Trophoblast cell (in vitro differentiated cells and primary cell): ENCODE measurements around the gene PABPC3.
A peak's percentile ranks its signal among the peaks of the same experiment; 100 is the strongest.

Experiments
- DNase-seq, 2 donors: peaks; one replicate each; pipeline ENCODE4 v3.0.0-alpha.2; 2016
- H2AFZ ChIP-seq: 2 replicates; pipeline ENCODE4 v1.6.1; 2013; ENCODE audit warnings: low read length, moderate library complexity, mild to moderate bottlenecking; ENCODE audit not compliant: insufficient read depth, poor library complexity
- H2AK5ac ChIP-seq: 2 replicates; pipeline ENCODE4 v1.6.1; 2013; ENCODE audit warnings: mild to moderate bottlenecking, low read length
- H2BK120ac ChIP-seq: 2 replicates; pipeline ENCODE4 v1.6.1; 2013; ENCODE audit warnings: low read length, mild to moderate bottlenecking, moderate library complexity; ENCODE audit not compliant: insufficient read depth, poor library complexity
- H2BK12ac ChIP-seq: 2 replicates; pipeline ENCODE4 v1.6.1; 2013; ENCODE audit warnings: mild to moderate bottlenecking, low read length, moderate library complexity
- H2BK5ac ChIP-seq: 2 replicates; pipeline ENCODE4 v1.6.1; 2013; ENCODE audit warnings: low read length, low read depth, moderate library complexity, mild to moderate bottlenecking; ENCODE audit not compliant: poor library complexity
- H3K14ac ChIP-seq: 2 replicates; pipeline ENCODE4 v1.6.1; 2013; ENCODE audit warnings: mild to moderate bottlenecking, low read length
- H3K18ac ChIP-seq: 2 replicates; pipeline ENCODE4 v1.6.1; 2013; ENCODE audit warnings: mild to moderate bottlenecking, low read length
- H3K23ac ChIP-seq: 2 replicates; pipeline ENCODE4 v1.6.1; 2013; ENCODE audit warnings: low read length
- H3K27ac ChIP-seq: 2 replicates; pipeline ENCODE4 v1.5.1; 2013; ENCODE audit warnings: low read depth, mild to moderate bottlenecking, inconsistent platforms, low read length, moderate library complexity
- H3K27me3 ChIP-seq: 2 replicates; pipeline ENCODE4 v1.6.1; 2013; ENCODE audit warnings: inconsistent platforms, mild to moderate bottlenecking, low read length, moderate library complexity; ENCODE audit not compliant: insufficient read depth
- H3K36me3 ChIP-seq, 2 experiments: 1 replicate in 1 of 2; 2 replicates in 1 of 2; pipeline ENCODE4 v1.6.1; 2013; ENCODE audit warnings: low read length in 2 of 2, mild to moderate bottlenecking in 2 of 2, moderate library complexity in 1 of 2; ENCODE audit not compliant: insufficient read depth in 2 of 2, control insufficient read depth in 1 of 2
- H3K4ac ChIP-seq: 2 replicates; pipeline ENCODE4 v1.6.1; 2013; ENCODE audit warnings: low read depth, mild to moderate bottlenecking, low read length, moderate library complexity
- H3K4me1 ChIP-seq, 2 experiments: 1 replicate in 1 of 2; 2 replicates in 1 of 2; pipeline ENCODE4 v1.6.1; 2013; ENCODE audit warnings: low read length in 2 of 2, mild to moderate bottlenecking in 2 of 2, moderate library complexity in 1 of 2; ENCODE audit not compliant: insufficient read depth in 2 of 2, control insufficient read depth in 1 of 2
- H3K4me2 ChIP-seq: 2 replicates; pipeline ENCODE4 v1.6.1; 2013; ENCODE audit warnings: inconsistent platforms, mild to moderate bottlenecking, low read length, moderate library complexity
- H3K4me3 ChIP-seq: 2 replicates; pipeline ENCODE4 v1.5.1; 2013; ENCODE audit warnings: mild to moderate bottlenecking, low read depth, low read length, inconsistent platforms
- H3K79me1 ChIP-seq: one replicate; pipeline ENCODE4 v1.6.1; 2013; ENCODE audit warnings: low read length
- H3K79me2 ChIP-seq: 2 replicates; pipeline ENCODE4 v1.6.1; 2013; ENCODE audit warnings: low read length, mild to moderate bottlenecking; ENCODE audit not compliant: control insufficient read depth, insufficient read depth, poor library complexity
- H3K9ac ChIP-seq: 2 replicates; pipeline ENCODE4 v1.6.1; 2013; ENCODE audit warnings: mild to moderate bottlenecking, low read length
- H3K9me3 ChIP-seq: 2 replicates; pipeline ENCODE4 v1.6.1; 2013; ENCODE audit warnings: low read depth, mild to moderate bottlenecking, control low read depth, inconsistent platforms, low read length; ENCODE audit not compliant: insufficient read depth
- H4K12ac ChIP-seq: 2 replicates; pipeline ENCODE4 v1.6.1; 2013; ENCODE audit warnings: low read depth, mild to moderate bottlenecking, low read length, moderate library complexity
- H4K8ac ChIP-seq: 2 replicates; pipeline ENCODE4 v1.6.1; 2013; ENCODE audit warnings: low read depth, mild to moderate bottlenecking, low read length, moderate library complexity
- H4K91ac ChIP-seq: one replicate; pipeline ENCODE4 v1.6.1; 2013; ENCODE audit warnings: low read depth, mild to moderate bottlenecking, low read length, moderate library complexity
- WGBS: extraction: QIAGEN DNeasy Blood & Tissue Kit; methylation state at CpG from one replicate; pipeline ENCODE4 v1.1.7; 2013; ENCODE audit warnings: missing lambda C conversion rate; ENCODE audit not compliant: insufficient read length, insufficient coverage; ENCODE audit errors: extremely low coverage; 5-methylcytosine and 5-hydroxymethylcytosine counted together

PABPC3 gene

DNA sequence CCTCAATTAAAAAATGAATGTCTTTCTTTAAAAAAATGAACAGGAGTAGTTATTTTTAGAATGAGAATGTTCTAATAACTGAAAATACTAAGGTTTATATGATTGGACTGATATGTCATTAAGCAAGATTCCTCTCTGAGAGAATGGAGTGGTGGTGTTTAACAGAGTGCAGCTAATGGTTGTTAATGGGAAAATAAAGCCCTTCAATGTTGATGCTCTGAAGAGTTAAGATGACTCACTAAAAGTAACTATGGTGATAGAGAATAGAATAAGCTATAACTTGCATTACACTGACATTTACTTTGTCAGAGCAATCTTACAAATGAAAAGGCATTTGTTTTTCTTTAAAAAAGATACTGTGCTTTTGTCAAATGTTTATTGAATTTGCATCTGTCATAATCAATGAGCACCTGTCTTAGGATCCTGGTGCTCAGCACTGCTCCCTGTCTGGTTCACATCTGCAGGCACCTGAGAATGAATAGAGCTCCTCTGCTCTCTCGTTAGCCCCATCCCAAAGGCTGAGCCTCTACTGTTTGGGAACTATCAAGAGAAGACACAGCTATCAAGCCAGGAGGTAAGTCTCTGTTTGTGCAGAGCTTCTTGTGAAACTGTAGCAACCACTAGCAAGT is 15.1 kb downstream of the PABPC3 start:
- Histone ChIP-seq H3K27ac (no peak overlapping the region), H3K27me3 (no peaks in the 10 kb centered on the region), H4K91ac (no peak overlapping the region), H2BK5ac (no peak overlapping the region), H3K79me2 (no peaks in the 10 kb centered on the region), H3K79me1 (peaks cover 2% of the 10 kb centered on the region), H3K4me2 (no peak overlapping the region), H3K4me3 (no peak overlapping the region), H3K18ac (no peak overlapping the region), H3K36me3 (no peaks in the 10 kb centered on the region), H2BK120ac (no peak overlapping the region), H3K4me1 (peaks cover 8 to 9% of the 10 kb centered on the region in 2 experiments), H4K12ac (no peak overlapping the region), H2BK12ac (peak overlapping the region; percentile 24), H4K8ac (no peak overlapping the region), H2AFZ (no peak overlapping the region), H2AK5ac (no peak overlapping the region), H3K9ac (no peak overlapping the region), H3K23ac (no peak overlapping the region), H3K14ac (no peak overlapping the region), H3K9me3 (no peaks in the 10 kb centered on the region), H3K4ac (no peak overlapping the region)
- no peak for DNase-seq
- WGBS: no CpG with 5 or more reads among the region's 1 CpG

- DNase-seq: no peak
- Histone ChIP-seq H3K9me3 (no peaks in the 10 kb centered on the region), H3K27me3 (no peaks in the 10 kb centered on the region), H3K4me3 (no peak overlapping the region), H2AFZ (no peak overlapping the region), H2BK12ac (no peak overlapping the region), H3K23ac (no peak overlapping the region), H4K12ac (no peak overlapping the region), H2AK5ac (no peak overlapping the region), H3K36me3 (no peaks in the 10 kb centered on the region), H4K91ac (no peak overlapping the region), H3K18ac (no peak overlapping the region), H2BK5ac (no peak overlapping the region), H3K4me1 (peaks cover 10% of the 10 kb centered on the region in 2 experiments), H3K14ac (no peak overlapping the region), H3K27ac (no peak overlapping the region), H3K4me2 (no peak overlapping the region), H3K79me2 (no peaks in the 10 kb centered on the region), H2BK120ac (no peak overlapping the region), H4K8ac (no peak overlapping the region), H3K79me1 (peaks cover 3% of the 10 kb centered on the region), H3K9ac (no peak overlapping the region), H3K4ac (no peak overlapping the region)
- WGBS: no CpG with 5 or more reads among the region's 2 CpGs
These were observed 15.6 kb downstream of the PABPC3 start for GRCh38 chr13:25111585-25111956.

GRCh38 chr13:25112695-25113255 is 16.8 kb downstream of the PABPC3 start:
- Histone ChIP-seq H3K27ac (no peak overlapping the region), H3K36me3 (no peaks in the 10 kb centered on the region), H3K79me1 (peaks cover 6% of the 10 kb centered on the region), H2BK120ac (no peak overlapping the region), H3K4me2 (no peak overlapping the region), H3K4me1 (peaks cover 20% of the 10 kb centered on the region in 2 experiments), H3K79me2 (no peaks in the 10 kb centered on the region), H3K4ac (no peak overlapping the region), H3K9me3 (no peaks in the 10 kb centered on the region), H3K18ac (no peak overlapping the region), H4K12ac (no peak overlapping the region), H2BK5ac (no peak overlapping the region), H3K4me3 (no peak overlapping the region), H3K27me3 (no peaks in the 10 kb centered on the region), H4K91ac (no peak overlapping the region), H3K23ac (no peak overlapping the region), H4K8ac (no peak overlapping the region), H3K14ac (no peak overlapping the region), H2AK5ac (no peak overlapping the region), H3K9ac (no peak overlapping the region), H2AFZ (no peak overlapping the region), H2BK12ac (no peak overlapping the region)
- no CpG with 5 or more reads among the region's 3 CpGs for WGBS
- no peak for DNase-seq

DNA sequence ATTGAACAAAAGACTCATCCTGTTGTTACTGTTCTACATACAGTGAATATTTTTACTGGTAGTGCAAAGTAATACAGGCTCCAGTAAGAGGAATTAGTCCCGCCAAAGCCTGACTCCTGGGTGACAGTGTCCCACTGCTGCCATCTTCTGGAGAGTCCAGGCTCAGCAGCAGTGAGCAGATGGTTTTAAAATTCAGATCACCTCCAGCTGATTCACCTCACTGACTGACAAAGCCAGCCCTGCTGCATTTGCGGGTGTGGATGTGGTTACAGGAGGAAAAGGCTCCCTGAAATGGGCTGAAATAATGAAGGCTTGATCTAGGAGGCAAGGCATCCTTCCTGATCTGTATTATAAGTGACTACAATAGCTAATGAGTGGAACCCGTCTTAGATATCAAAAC is 18.3 kb downstream of the PABPC3 start:
- Histone ChIP-seq H3K27ac (no peak overlapping the region), H3K27me3 (no peaks in the 10 kb centered on the region), H3K4me2 (no peak overlapping the region), H2BK12ac (no peak overlapping the region), H4K12ac (no peak overlapping the region), H2BK5ac (no peak overlapping the region), H3K18ac (no peak overlapping the region), H3K79me2 (no peaks in the 10 kb centered on the region), H3K4me1 (peaks cover 20% of the 10 kb centered on the region in 2 experiments), H2AFZ (no peak overlapping the region), H3K36me3 (no peaks in the 10 kb centered on the region), H4K8ac (no peak overlapping the region), H3K14ac (no peak overlapping the region), H3K9ac (no peak overlapping the region), H3K23ac (no peak overlapping the region), H4K91ac (peak overlapping the region; percentile 58), H3K9me3 (no peaks in the 10 kb centered on the region), H3K4ac (no peak overlapping the region), H2AK5ac (no peak overlapping the region), H3K79me1 (peaks cover 6% of the 10 kb centered on the region), H3K4me3 (no peak overlapping the region), H2BK120ac (no peak overlapping the region)
- WGBS: no CpG with 5 or more reads among the region's 3 CpGs
- peak; percentile 74 to 89 for DNase-seq
